CD4-positive, alpha-beta T cell treated with Interleukin-1 beta for 1 hour (primary cell): Measurements from ENCODE around the gene FNDC3B.
"Not testable (repeated sequence)": the region's sequence is repeated elsewhere in the genome, so short reads cannot be mapped to it uniquely, and the experiment has no call there.

ENCODE experiments used
- DNase-seq, 2 donors: peaks; one replicate each; pipeline ENCODE4 v3.0.0-alpha.2; 2020 to 2022

Gene FNDC3B

GRCh38 chr3:172077197-172077757 is 37.9 kb downstream of the FNDC3B start:
- DNase-seq = no peak

DNA sequence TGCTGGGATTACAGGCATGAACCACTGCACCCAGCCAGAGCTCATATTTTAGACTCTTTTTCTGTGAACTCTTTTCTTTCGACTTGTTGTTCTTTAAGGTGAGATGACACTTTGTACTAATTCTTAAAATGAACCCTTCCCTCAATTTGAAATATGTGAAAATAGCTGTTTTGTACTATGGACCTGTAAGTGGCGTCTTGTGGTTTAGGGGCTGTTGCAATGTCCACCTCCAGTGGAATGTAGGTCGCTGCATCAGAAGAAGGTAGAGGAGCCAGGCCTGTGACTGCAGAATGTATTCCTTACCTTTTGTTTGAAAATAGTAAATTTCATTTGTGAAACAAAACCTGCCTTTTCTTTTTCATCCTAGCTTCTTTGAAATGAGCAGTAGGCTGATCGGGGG is 38.9 kb downstream of the FNDC3B start:
- no peak for DNase-seq

DNA sequence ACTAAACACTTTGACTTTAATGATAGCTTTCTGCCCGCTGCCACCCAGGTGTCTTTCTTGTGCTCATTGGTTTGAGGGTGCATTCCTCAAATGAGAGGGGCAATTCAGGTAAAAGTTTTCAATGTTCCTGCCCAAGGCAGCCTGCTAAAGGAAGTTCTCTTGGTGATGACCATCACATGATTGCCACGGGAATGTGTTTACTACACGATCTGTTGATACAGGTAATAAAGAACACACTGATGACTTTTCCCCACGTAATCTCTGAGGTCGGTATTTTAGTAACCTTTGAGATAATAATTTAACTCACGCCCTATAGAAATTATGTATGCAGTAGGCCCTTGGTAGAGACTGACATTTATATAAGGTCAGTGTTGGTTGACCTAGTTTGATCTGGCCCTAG is 39.3 kb downstream of the FNDC3B start:
- DNase-seq = no peak

GRCh38 chr3:172079326-172079976 is 40.1 kb downstream of the FNDC3B start:
- DNase-seq = no peak

DNA sequence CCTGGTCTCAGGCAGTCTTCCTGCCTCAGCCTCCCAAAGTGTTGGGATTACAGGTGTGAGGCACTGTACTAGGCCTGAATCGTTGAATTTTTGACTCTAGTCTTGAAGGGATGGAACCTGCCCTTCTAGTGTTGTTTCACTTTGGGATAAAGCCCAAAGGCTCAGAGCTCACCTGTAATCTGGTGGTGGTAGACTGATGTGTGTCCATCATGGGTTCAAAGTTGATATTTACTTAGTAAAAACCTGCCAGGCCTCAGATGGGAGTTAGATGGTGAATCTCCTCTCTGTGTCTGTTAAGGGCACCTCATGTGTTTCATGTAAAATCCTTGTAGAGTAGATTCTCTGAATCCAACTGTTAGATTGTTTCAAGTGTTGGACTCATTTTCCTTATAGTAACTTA is 41.1 kb downstream of the FNDC3B start:
- DNase-seq = no peak

DNA sequence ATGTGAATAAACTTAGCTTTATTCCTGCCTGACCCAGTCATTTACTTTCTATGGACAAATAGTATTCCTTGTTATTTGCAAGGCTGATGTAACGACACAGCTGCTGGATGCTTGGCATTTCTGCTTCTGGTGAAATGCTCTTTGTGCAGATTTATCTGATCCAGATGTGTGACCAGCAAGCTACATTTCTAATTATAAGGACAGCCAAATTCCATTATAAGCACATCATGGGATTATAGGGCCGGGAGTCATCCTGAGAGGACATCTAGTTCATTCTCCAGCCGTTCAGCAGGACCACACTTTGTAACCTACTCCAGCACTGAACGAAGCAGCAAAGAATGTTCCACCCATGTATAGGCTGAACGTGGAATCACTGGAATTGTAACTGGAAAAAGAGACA is 42.9 kb downstream of the FNDC3B start:
- DNase-seq = no peak

GRCh38 chr3:172082820-172083513 is 43.6 kb downstream of the FNDC3B start:
- no peak for DNase-seq

GRCh38 chr3:172083995-172084409 is 44.6 kb downstream of the FNDC3B start:
- DNase-seq = no peak

GRCh38 chr3:172084871-172085556 is 45.6 kb downstream of the FNDC3B start:
- no peak for DNase-seq

DNA sequence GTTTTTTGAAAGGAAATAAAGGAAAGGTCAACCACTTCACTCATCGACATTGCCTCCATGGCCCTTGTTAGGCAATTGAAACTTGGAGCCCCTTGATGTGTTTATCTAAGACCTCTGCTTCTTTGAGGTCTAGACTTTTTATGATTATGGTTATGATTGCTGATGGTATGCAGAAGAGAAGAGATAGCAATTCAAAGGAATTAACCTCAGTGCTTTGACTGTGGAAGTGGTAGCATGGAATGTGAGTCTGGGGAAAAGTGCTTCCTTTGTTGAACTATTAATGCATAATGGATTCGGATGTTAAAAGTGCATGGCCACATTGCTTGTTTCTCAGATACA is 46.1 kb downstream of the FNDC3B start:
- no peak for DNase-seq

DNA sequence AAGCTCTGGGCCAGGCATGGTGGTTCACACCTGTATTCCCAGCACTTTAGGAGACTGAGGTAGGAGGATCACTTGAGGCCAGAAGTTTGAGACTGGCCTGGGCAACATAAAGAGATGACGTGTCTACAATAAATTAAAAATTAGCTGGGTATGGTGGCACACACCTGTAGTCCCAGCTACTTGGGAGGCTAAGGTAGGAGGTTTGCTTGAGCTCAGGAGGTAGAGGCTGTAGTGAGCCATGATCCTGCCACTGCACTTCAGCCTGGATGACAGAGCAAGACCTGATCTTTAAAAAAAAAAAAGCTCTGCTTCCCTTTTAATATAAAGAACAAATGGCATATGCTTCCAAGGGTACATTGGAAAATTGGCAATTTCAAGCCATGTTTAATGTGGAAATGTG is 46.7 kb downstream of the FNDC3B start:
- no peak for DNase-seq

GRCh38 chr3:172087198-172087597 is 47.8 kb downstream of the FNDC3B start:
- no peak for DNase-seq

- no peak for DNase-seq
Measured at GRCh38 chr3:172087602-172088580, 48.5 kb downstream of the FNDC3B start.

DNA sequence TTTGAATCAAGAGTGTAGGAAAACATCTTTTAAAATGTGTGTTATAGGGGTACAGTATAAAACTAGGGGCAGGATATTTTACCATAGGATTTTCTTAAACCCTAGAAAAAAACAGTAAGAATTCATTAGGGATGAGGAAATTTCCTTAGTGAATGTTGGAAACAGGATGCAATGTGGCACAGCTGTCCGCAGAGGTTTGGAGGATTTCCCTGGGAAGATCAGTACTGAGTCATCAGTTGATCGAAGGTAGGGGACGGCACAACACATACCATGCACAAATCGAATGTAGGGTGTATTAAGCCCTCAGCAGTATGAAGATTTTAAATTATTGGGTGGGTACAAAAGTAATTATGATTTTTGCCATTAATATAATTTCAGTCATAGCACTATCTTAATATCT is 49.9 kb downstream of the FNDC3B start:
- DNase-seq = no peak

GRCh38 chr3:172090035-172090434 is 50.7 kb downstream of the FNDC3B start:
- DNase-seq = no peak

DNA sequence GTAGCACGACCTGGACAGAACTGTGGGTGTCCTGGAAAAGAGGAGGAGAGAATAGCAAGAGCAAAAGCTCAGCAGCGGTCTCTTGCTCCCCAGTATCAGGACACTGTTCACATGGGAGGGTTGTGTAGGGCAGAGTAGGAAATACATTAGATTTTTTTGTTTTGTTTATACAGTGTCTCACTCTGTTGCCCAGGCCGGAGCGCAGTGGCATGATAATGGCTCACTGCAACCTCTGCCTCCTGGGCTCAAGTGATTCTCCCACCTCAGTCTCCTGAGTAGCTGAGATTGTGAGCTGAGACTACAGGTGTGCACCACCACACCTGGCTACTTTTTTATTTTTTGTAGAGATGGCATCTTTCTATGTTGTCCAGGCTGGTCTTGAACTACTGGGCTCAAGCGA is 53.3 kb downstream of the FNDC3B start:
- no peak for DNase-seq

GRCh38 chr3:172093581-172094443 is 54.4 kb downstream of the FNDC3B start:
- DNase-seq = not testable (repeated sequence)

DNA sequence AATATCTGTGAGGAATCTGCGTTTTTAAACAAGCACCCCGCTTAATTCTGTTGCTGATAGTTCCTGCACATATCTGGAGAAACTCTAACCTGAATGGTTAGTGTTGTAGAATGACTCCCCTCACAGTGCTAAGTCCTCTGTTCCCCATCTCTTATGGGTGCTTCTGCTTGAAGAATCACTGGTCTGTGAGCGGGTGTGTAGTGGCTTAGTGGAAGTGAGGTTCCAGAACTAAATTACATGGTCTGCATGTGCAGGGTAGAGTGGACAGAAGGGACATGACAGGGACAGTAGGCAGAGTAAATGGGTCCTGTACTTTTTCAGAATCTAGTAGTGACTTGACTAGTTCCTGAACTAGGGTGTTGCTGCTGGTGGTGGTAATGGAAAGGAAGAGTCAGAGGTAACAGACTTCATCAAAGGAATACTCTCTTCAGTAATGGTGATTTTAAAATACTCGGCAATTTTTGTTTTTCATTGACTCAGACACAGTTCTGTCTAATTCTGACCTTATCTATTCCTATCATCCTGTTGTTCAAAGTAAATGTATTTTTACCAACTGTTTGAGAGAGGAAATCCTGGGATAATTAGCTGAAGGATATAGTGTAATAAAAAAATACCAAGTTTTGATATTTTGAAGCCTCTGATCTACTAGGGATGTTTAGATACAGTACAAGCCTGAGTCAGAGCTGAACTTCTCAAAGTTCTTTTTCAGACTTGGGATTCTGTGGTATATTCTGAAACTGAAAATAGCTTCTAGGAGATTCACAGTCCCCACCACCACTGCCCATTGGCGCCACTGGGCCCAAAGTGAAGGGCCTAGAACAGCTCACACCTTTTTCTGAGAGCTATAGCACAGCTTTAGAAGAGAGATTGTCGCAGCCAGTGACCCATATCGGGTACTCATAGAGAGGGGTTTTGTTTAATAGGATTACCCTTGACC is 55.5 kb downstream of the FNDC3B start:
- DNase-seq = peak in 1 of 2 donors; percentile 11

DNA sequence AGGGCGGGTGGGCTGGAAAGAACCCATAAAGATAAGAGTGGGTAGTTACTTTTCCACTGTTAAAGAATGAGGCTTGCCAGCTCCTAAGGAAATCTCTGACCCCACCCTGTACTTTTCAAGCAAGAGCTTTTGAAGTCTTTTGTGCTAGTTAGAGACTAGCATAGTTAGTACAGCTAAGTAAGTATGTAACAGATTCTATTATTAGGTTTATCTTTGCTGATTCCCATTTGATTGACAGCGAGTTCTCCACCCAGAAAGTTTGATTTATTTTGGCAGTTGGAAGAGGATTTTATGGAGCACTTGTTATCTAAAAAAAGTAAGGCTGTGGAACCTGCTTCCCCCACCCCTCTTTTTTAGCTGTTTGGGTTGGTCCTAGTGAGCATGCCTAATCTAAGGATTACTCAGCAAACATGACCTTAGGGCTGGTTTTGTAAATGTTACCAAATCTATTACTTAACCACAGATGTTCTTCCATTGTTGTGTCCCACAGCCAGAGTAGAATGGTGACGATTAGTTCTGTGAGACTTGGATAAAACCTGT is 57.6 kb downstream of the FNDC3B start:
- no peak for DNase-seq

DNA sequence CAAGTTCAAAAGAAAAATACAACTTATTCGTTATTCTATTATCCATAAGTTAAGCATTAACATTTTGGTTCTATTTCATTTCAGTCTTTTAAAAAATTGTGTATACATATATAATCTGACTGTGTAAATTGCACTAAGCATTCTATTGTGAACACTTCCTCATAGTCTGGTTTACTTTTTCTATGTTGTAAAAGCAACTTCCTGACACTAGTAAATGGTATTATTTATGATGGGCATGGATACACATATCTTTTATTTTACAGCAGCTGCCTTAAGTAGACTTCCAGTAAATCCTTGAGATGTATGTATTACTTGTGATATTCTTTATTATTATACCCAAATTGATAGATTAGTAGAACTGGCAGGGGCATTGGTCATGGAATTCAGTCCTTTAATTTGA is 58.2 kb downstream of the FNDC3B start:
- DNase-seq = no peak
